B cell (primary cell): ENCODE results near the gene KIAA0586. TPM values are rescaled to one million over a fixed set of nuclear protein-coding genes. Genes with fewer than 3 reads are reported as not detected.

Experiments
- ATAC-seq: fragments of 200-7000 bp; cut with Tn5 transposase; one replicate; pipeline ENCODE4 v1.10.0; 2021; ENCODE audit warnings: low read depth, mild to moderate bottlenecking, moderate number of reproducible peaks, moderate library complexity
- CTCF ChIA-PET: fragments of 350-600 bp; sonication (Branson Sonifier 250); formaldehyde crosslinking; loops from one replicate; lab custom pipeline; 2021; ENCODE audit warnings: antibody characterized with exemption, inconsistent platforms; lab: Charles Lee
- POLR2A ChIA-PET: fragments of 350-600 bp; sonication (Branson Sonifier 250); formaldehyde crosslinking; loops from one replicate; lab custom pipeline; 2021; ENCODE audit warnings: antibody characterized with exemption; lab: Charles Lee
- DNase-seq: peaks from one replicate; pipeline ENCODE4 v3.0.0; 2013
- H2AFZ ChIP-seq: 2 replicates; pipeline ENCODE4 v1.6.1; 2012; ENCODE audit warnings: mild to moderate bottlenecking, low read depth, low read length; ENCODE audit not compliant: insufficient read depth, poor library complexity, severe bottlenecking
- H3K27ac ChIP-seq, 2 donors: 1 replicate in 1 of 2; 2 replicates in 1 of 2; pipeline ENCODE4 v1.5.1; 2012 to 2013; ENCODE audit warnings: low read length in 2 of 2, mild to moderate bottlenecking in 2 of 2, moderate library complexity in 1 of 2
- H3K27me3 ChIP-seq, 4 experiments: fragments of 200-600 bp in 1 of 4; sonication (generic) in 1 of 4; replicated peaks in 1 of 4; 1 replicate in 2 of 4; 2 replicates in 2 of 4; pipeline versions ENCODE4 v1.6.1 to v1.7.0; 2013 to 2016; ENCODE audit warnings: low read length in 3 of 4, mild to moderate bottlenecking in 2 of 4, mixed read lengths in 1 of 4, moderate library complexity in 1 of 4; ENCODE audit not compliant: insufficient read depth in 4 of 4, control insufficient read depth in 3 of 4; ENCODE audit errors: control extremely low read depth in 1 of 4
- H3K36me3 ChIP-seq, 2 experiments: replicated peaks in 1 of 2; 1 replicate in 1 of 2; 2 replicates in 1 of 2; pipeline versions ENCODE4 v1.6.1 to v1.7.1; 2013; ENCODE audit warnings: low read length in 1 of 2; ENCODE audit not compliant: insufficient read depth in 2 of 2, control insufficient read depth in 1 of 2; ENCODE audit errors: control extremely low read depth in 1 of 2, extremely low read depth in 1 of 2
- H3K4me1 ChIP-seq, 2 donors: fragments of 200-600 bp in 1 of 2; sonication (generic) in 1 of 2; 1 replicate in 1 of 2; 2 replicates in 1 of 2; pipeline versions ENCODE4 v1.5.1 to v1.6.1; 2013 to 2017; ENCODE audit warnings: low read length in 2 of 2; ENCODE audit not compliant: control insufficient read depth in 2 of 2, insufficient read depth in 2 of 2
- H3K4me2 ChIP-seq: replicated peaks from 2 replicates; pipeline ENCODE3; 2012; ENCODE audit warnings: mild to moderate bottlenecking, low read depth, low read length; ENCODE audit not compliant: poor library complexity, severe bottlenecking
- H3K4me3 ChIP-seq, 5 experiments: fragments of 200-600 bp in 1 of 5; sonication (generic) in 1 of 5; 1 replicate in 3 of 5; 2 replicates in 2 of 5; pipeline versions ENCODE4 v1.5.1 to v1.7.0; 2011 to 2016; ENCODE audit warnings: low read length in 4 of 5, mild to moderate bottlenecking in 4 of 5, low read depth in 2 of 5, control low read depth in 1 of 5, moderate library complexity in 1 of 5; ENCODE audit not compliant: insufficient read depth in 1 of 5; ENCODE audit errors: control extremely low read depth in 1 of 5, extremely low read depth in 1 of 5
- H3K79me2 ChIP-seq: fragments of 200-600 bp; sonication (generic); one replicate; pipeline ENCODE4 v1.6.0; 2016; ENCODE audit warnings: low read length; ENCODE audit not compliant: control insufficient read depth, insufficient read depth
- H3K9ac ChIP-seq: fragments of 200-600 bp; sonication (generic); 2 replicates; pipeline ENCODE4 v1.6.1; 2017; ENCODE audit warnings: mild to moderate bottlenecking, low read length, moderate library complexity
- H3K9me3 ChIP-seq, 3 donors: one replicate each; pipeline versions ENCODE4 v1.6.1 to v1.7.1; 2013; ENCODE audit warnings: low read length in 2 of 3; ENCODE audit not compliant: control insufficient read depth in 2 of 3, insufficient read depth in 1 of 3; ENCODE audit errors: control extremely low read depth in 1 of 3
- H4K20me1 ChIP-seq: 2 replicates; pipeline ENCODE4 v1.6.0; 2012; ENCODE audit warnings: mild to moderate bottlenecking, low read length; ENCODE audit not compliant: insufficient read depth, control insufficient read depth, poor library complexity, severe bottlenecking
- H3K27ac Mint-ChIP-seq: one replicate; pipeline ENCODE4 v1.8.0; 2021; ENCODE audit warnings: mixed read lengths
- H3K27me3 Mint-ChIP-seq: one replicate; pipeline ENCODE4 v1.8.0; 2021; ENCODE audit warnings: mixed read lengths
- H3K4me1 Mint-ChIP-seq: one replicate; pipeline ENCODE4 v1.8.0; 2021; ENCODE audit warnings: mixed read lengths
- H3K4me3 Mint-ChIP-seq: one replicate; pipeline ENCODE4 v1.8.0; 2021; ENCODE audit warnings: mixed read lengths
- H3K9me3 Mint-ChIP-seq: one replicate; pipeline ENCODE4 v1.8.0; 2022; ENCODE audit warnings: mixed read lengths; ENCODE audit not compliant: insufficient read depth
- CTCF ChIP-seq: fragments of 200-600 bp; IDR thresholded peaks from one replicate; pipeline ENCODE4 v1.8.0; 2022; ENCODE audit warnings: antibody characterized with exemption, mild to moderate bottlenecking
- EZH2 ChIP-seq: IDR thresholded peaks from 2 replicates; pipeline ENCODE4 v1.6.1; 2012; ENCODE audit warnings: borderline replicate concordance, low read depth, mild to moderate bottlenecking, moderate library complexity, low read length; ENCODE audit not compliant: insufficient read depth, poor library complexity, severe bottlenecking
- WGBS: methylation state at CpG from one replicate; pipeline ENCODE4 v1.1.5; 2013; ENCODE audit warnings: missing lambda C conversion rate; ENCODE audit not compliant: insufficient coverage; 5-methylcytosine and 5-hydroxymethylcytosine counted together
- intact Hi-C: fragments of 100-400 bp; cut with micrococcal nuclease; formaldehyde crosslinking; loops from one replicate; pipeline ENCODE4 v1.10.0; 2022
- polyA plus RNA-seq: library from polyadenylated mRNA; depleted of rRNA; stranded (reverse); fragments of >200 nt; gene quantifications from 2 replicates; pipeline ENCODE4 v1.2.3, GENCODE V29; 2012
- total RNA-seq, 2 donors: library from RNA; stranded (reverse); fragments of 120-200 nt in 1 of 2; gene quantifications; 1 replicate in 1 of 2; 2 replicates in 1 of 2; pipeline versions ENCODE4 v1.2.3 to v1.2.4, GENCODE V29; 2013 to 2022

The KIAA0586 gene
- total and polyA plus RNA-seq, 2 donors (not counting 1 experiment from before 2014, with no cell fraction given), result 12.2 to 27.5 TPM

- no peaks in the 10 kb centered on the region for H3K9me3 Mint-ChIP-seq
- no peak for DNase-seq
Measured at GRCh38 chr14:58553959-58554358, 126.4 kb downstream of the KIAA0586 start.

GRCh38 chr14:58555647-58556046, 128.1 kb downstream of the KIAA0586 start:
- Histone ChIP-seq H3K9ac (no peak overlapping the region), H3K4me3 (no peak overlapping the region), H3K27me3 (no peaks in the 10 kb centered on the region), H3K9me3 (no peaks in the 10 kb centered on the region), H3K27ac (no peak overlapping the region), H3K36me3 (no peaks in the 10 kb centered on the region), H3K4me2 (no peak overlapping the region), H4K20me1 (no peaks in the 10 kb centered on the region), H3K79me2 (no peaks in the 10 kb centered on the region), H2AFZ (no peak overlapping the region), H3K4me1 (no peaks in the 10 kb centered on the region)
- intact Hi-C loops, result no loop called here
- Mint-ChIP-seq H3K27me3 (no peaks in the 10 kb centered on the region), H3K4me1 (no peaks in the 10 kb centered on the region), H3K9me3 (no peaks in the 10 kb centered on the region), H3K4me3 (no peak overlapping the region), H3K27ac (no peak overlapping the region)
- POLR2A ChIA-PET, result no interaction called here
- TF ChIP-seq EZH2 (no peak), CTCF (no peak)
- ATAC-seq (no peak), DNase-seq (no peak)
- CTCF ChIA-PET, result no interaction called here

More at GRCh38 chr14:58553959-58554358, 126.4 kb downstream of the KIAA0586 start:
- no peaks in the 10 kb centered on the region for H3K9me3 ChIP-seq
- TF ChIP-seq EZH2, result no peak
- TF ChIP-seq CTCF, result no peak
- no peaks in the 10 kb centered on the region for H3K27me3 Mint-ChIP-seq
- no peaks in the 10 kb centered on the region for H3K79me2 ChIP-seq
- intact Hi-C loops, result no loop called here
- H3K4me3 Mint-ChIP-seq, result no peak overlapping the region
- no peaks in the 10 kb centered on the region for H3K27me3 ChIP-seq
- no peak overlapping the region for H3K27ac ChIP-seq
- H3K4me1 Mint-ChIP-seq, result no peaks in the 10 kb centered on the region
- H3K4me2 ChIP-seq, result no peak overlapping the region
- H2AFZ ChIP-seq, result no peak overlapping the region
- ChIA-PET POLR2A (no interaction called here), CTCF (no interaction called here)
- no peak overlapping the region for H3K9ac ChIP-seq
- WGBS, result 100% methylated on average over 1 of the region's 3 CpGs
- no peak overlapping the region for H3K27ac Mint-ChIP-seq
- ATAC-seq, result no peak
- H3K4me3 ChIP-seq, result no peak overlapping the region
- no peaks in the 10 kb centered on the region for H3K4me1 ChIP-seq
- H3K36me3 ChIP-seq, result no peaks in the 10 kb centered on the region
- H4K20me1 ChIP-seq, result no peaks in the 10 kb centered on the region
